Trophoblast cell (in vitro differentiated cells and primary cell): ENCODE measurements around the gene EFHC2.
A peak's percentile ranks its signal among the peaks of the same experiment; 100 is the strongest.

ENCODE experiments used
- DNase-seq, 2 donors: peaks; one replicate each; pipeline ENCODE4 v3.0.0-alpha.2; 2016
- H2AFZ ChIP-seq: 2 replicates; pipeline ENCODE4 v1.6.1; 2013; ENCODE audit warnings: low read length, moderate library complexity, mild to moderate bottlenecking; ENCODE audit not compliant: insufficient read depth, poor library complexity
- H2AK5ac ChIP-seq: 2 replicates; pipeline ENCODE4 v1.6.1; 2013; ENCODE audit warnings: mild to moderate bottlenecking, low read length
- H2BK120ac ChIP-seq: 2 replicates; pipeline ENCODE4 v1.6.1; 2013; ENCODE audit warnings: low read length, mild to moderate bottlenecking, moderate library complexity; ENCODE audit not compliant: insufficient read depth, poor library complexity
- H2BK12ac ChIP-seq: 2 replicates; pipeline ENCODE4 v1.6.1; 2013; ENCODE audit warnings: mild to moderate bottlenecking, low read length, moderate library complexity
- H2BK5ac ChIP-seq: 2 replicates; pipeline ENCODE4 v1.6.1; 2013; ENCODE audit warnings: low read length, low read depth, moderate library complexity, mild to moderate bottlenecking; ENCODE audit not compliant: poor library complexity
- H3K14ac ChIP-seq: 2 replicates; pipeline ENCODE4 v1.6.1; 2013; ENCODE audit warnings: mild to moderate bottlenecking, low read length
- H3K18ac ChIP-seq: 2 replicates; pipeline ENCODE4 v1.6.1; 2013; ENCODE audit warnings: mild to moderate bottlenecking, low read length
- H3K23ac ChIP-seq: 2 replicates; pipeline ENCODE4 v1.6.1; 2013; ENCODE audit warnings: low read length
- H3K27ac ChIP-seq: 2 replicates; pipeline ENCODE4 v1.5.1; 2013; ENCODE audit warnings: low read depth, mild to moderate bottlenecking, inconsistent platforms, low read length, moderate library complexity
- H3K27me3 ChIP-seq: 2 replicates; pipeline ENCODE4 v1.6.1; 2013; ENCODE audit warnings: inconsistent platforms, mild to moderate bottlenecking, low read length, moderate library complexity; ENCODE audit not compliant: insufficient read depth
- H3K36me3 ChIP-seq, 2 experiments: 1 replicate in 1 of 2; 2 replicates in 1 of 2; pipeline ENCODE4 v1.6.1; 2013; ENCODE audit warnings: low read length in 2 of 2, mild to moderate bottlenecking in 2 of 2, moderate library complexity in 1 of 2; ENCODE audit not compliant: insufficient read depth in 2 of 2, control insufficient read depth in 1 of 2
- H3K4ac ChIP-seq: 2 replicates; pipeline ENCODE4 v1.6.1; 2013; ENCODE audit warnings: low read depth, mild to moderate bottlenecking, low read length, moderate library complexity
- H3K4me1 ChIP-seq, 2 experiments: 1 replicate in 1 of 2; 2 replicates in 1 of 2; pipeline ENCODE4 v1.6.1; 2013; ENCODE audit warnings: low read length in 2 of 2, mild to moderate bottlenecking in 2 of 2, moderate library complexity in 1 of 2; ENCODE audit not compliant: insufficient read depth in 2 of 2, control insufficient read depth in 1 of 2
- H3K4me2 ChIP-seq: 2 replicates; pipeline ENCODE4 v1.6.1; 2013; ENCODE audit warnings: inconsistent platforms, mild to moderate bottlenecking, low read length, moderate library complexity
- H3K4me3 ChIP-seq: 2 replicates; pipeline ENCODE4 v1.5.1; 2013; ENCODE audit warnings: mild to moderate bottlenecking, low read depth, low read length, inconsistent platforms
- H3K79me1 ChIP-seq: one replicate; pipeline ENCODE4 v1.6.1; 2013; ENCODE audit warnings: low read length
- H3K79me2 ChIP-seq: 2 replicates; pipeline ENCODE4 v1.6.1; 2013; ENCODE audit warnings: low read length, mild to moderate bottlenecking; ENCODE audit not compliant: control insufficient read depth, insufficient read depth, poor library complexity
- H3K9ac ChIP-seq: 2 replicates; pipeline ENCODE4 v1.6.1; 2013; ENCODE audit warnings: mild to moderate bottlenecking, low read length
- H3K9me3 ChIP-seq: 2 replicates; pipeline ENCODE4 v1.6.1; 2013; ENCODE audit warnings: low read depth, mild to moderate bottlenecking, control low read depth, inconsistent platforms, low read length; ENCODE audit not compliant: insufficient read depth
- H4K12ac ChIP-seq: 2 replicates; pipeline ENCODE4 v1.6.1; 2013; ENCODE audit warnings: low read depth, mild to moderate bottlenecking, low read length, moderate library complexity
- H4K8ac ChIP-seq: 2 replicates; pipeline ENCODE4 v1.6.1; 2013; ENCODE audit warnings: low read depth, mild to moderate bottlenecking, low read length, moderate library complexity
- H4K91ac ChIP-seq: one replicate; pipeline ENCODE4 v1.6.1; 2013; ENCODE audit warnings: low read depth, mild to moderate bottlenecking, low read length, moderate library complexity
- WGBS: extraction: QIAGEN DNeasy Blood & Tissue Kit; methylation state at CpG from one replicate; pipeline ENCODE4 v1.1.7; 2013; ENCODE audit warnings: missing lambda C conversion rate; ENCODE audit not compliant: insufficient read length, insufficient coverage; ENCODE audit errors: extremely low coverage; 5-methylcytosine and 5-hydroxymethylcytosine counted together

The EFHC2 gene

GRCh38 chrX:44240036-44240435 is 103.4 kb downstream of the EFHC2 start:
- Histone ChIP-seq H3K4me1 (no peaks in the 10 kb centered on the region), H3K4me2 (no peak overlapping the region), H3K79me1 (no peaks in the 10 kb centered on the region), H2AFZ (no peak overlapping the region), H3K9me3 (no peaks in the 10 kb centered on the region), H3K27ac (no peak overlapping the region), H4K8ac (no peak overlapping the region), H3K9ac (no peak overlapping the region), H3K18ac (no peak overlapping the region), H4K12ac (no peak overlapping the region), H2BK12ac (no peak overlapping the region), H3K14ac (no peak overlapping the region), H3K79me2 (no peaks in the 10 kb centered on the region), H3K4me3 (no peak overlapping the region), H2AK5ac (no peak overlapping the region), H3K4ac (no peak overlapping the region), H3K36me3 (no peaks in the 10 kb centered on the region), H2BK120ac (no peak overlapping the region), H4K91ac (no peak overlapping the region), H2BK5ac (no peak overlapping the region), H3K27me3 (no peaks in the 10 kb centered on the region), H3K23ac (no peak overlapping the region)
- no peak for DNase-seq
- WGBS = no CpG with 5 or more reads among the region's 1 CpG

GRCh38 chrX:44239036-44239435 is 104.4 kb downstream of the EFHC2 start:
- Histone ChIP-seq H3K4me1 (no peaks in the 10 kb centered on the region), H4K12ac (no peak overlapping the region), H3K9me3 (no peaks in the 10 kb centered on the region), H3K27me3 (no peaks in the 10 kb centered on the region), H3K4me2 (no peak overlapping the region), H3K23ac (no peak overlapping the region), H2BK120ac (no peak overlapping the region), H2BK5ac (no peak overlapping the region), H2AFZ (no peak overlapping the region), H4K8ac (no peak overlapping the region), H3K27ac (no peak overlapping the region), H3K4ac (no peak overlapping the region), H3K18ac (no peak overlapping the region), H3K9ac (no peak overlapping the region), H3K79me1 (no peaks in the 10 kb centered on the region), H2AK5ac (no peak overlapping the region), H3K4me3 (no peak overlapping the region), H3K79me2 (no peaks in the 10 kb centered on the region), H3K14ac (no peak overlapping the region), H3K36me3 (no peaks in the 10 kb centered on the region), H4K91ac (no peak overlapping the region), H2BK12ac (no peak overlapping the region)
- DNase-seq = no peak

GRCh38 chrX:44235534-44235933 is 107.9 kb downstream of the EFHC2 start:
- Histone ChIP-seq H2BK12ac (no peak overlapping the region), H3K9me3 (no peaks in the 10 kb centered on the region), H3K27ac (no peak overlapping the region), H3K79me2 (no peaks in the 10 kb centered on the region), H3K14ac (no peak overlapping the region), H2AFZ (no peak overlapping the region), H3K79me1 (no peaks in the 10 kb centered on the region), H2BK5ac (no peak overlapping the region), H3K27me3 (no peaks in the 10 kb centered on the region), H3K4me2 (no peak overlapping the region), H3K36me3 (no peaks in the 10 kb centered on the region), H4K91ac (no peak overlapping the region), H3K4ac (no peak overlapping the region), H3K18ac (no peak overlapping the region), H3K4me3 (no peak overlapping the region), H2BK120ac (no peak overlapping the region), H3K9ac (no peak overlapping the region), H3K4me1 (no peaks in the 10 kb centered on the region), H2AK5ac (no peak overlapping the region), H3K23ac (no peak overlapping the region), H4K8ac (no peak overlapping the region), H4K12ac (peak overlapping the region; percentile 30)
- no peak for DNase-seq
- WGBS = no CpG with 5 or more reads among the region's 2 CpGs

GRCh38 chrX:44234541-44234940 is 108.9 kb downstream of the EFHC2 start:
- H2AK5ac ChIP-seq = no peak overlapping the region
- no peak overlapping the region for H2BK120ac ChIP-seq
- H3K9me3 ChIP-seq = no peaks in the 10 kb centered on the region
- H3K79me2 ChIP-seq = no peaks in the 10 kb centered on the region
- H3K18ac ChIP-seq = no peak overlapping the region
- no peaks in the 10 kb centered on the region for H3K79me1 ChIP-seq
- no peaks in the 10 kb centered on the region for H3K4me1 ChIP-seq
- H3K23ac ChIP-seq = no peak overlapping the region
- no peaks in the 10 kb centered on the region for H3K27me3 ChIP-seq
- no peak overlapping the region for H2BK12ac ChIP-seq
- H3K4me2 ChIP-seq = no peak overlapping the region
- DNase-seq = peak; percentile 74 to 89
- WGBS = no CpG with 5 or more reads among the region's 2 CpGs
- no peak overlapping the region for H3K14ac ChIP-seq
- H2BK5ac ChIP-seq = no peak overlapping the region
- H4K12ac ChIP-seq = no peak overlapping the region
- H3K4ac ChIP-seq = no peak overlapping the region
- no peak overlapping the region for H3K27ac ChIP-seq
- H4K8ac ChIP-seq = no peak overlapping the region
- H3K9ac ChIP-seq = no peak overlapping the region
- no peak overlapping the region for H4K91ac ChIP-seq
- no peak overlapping the region for H2AFZ ChIP-seq
- no peak overlapping the region for H3K4me3 ChIP-seq
- no peaks in the 10 kb centered on the region for H3K36me3 ChIP-seq

DNA sequence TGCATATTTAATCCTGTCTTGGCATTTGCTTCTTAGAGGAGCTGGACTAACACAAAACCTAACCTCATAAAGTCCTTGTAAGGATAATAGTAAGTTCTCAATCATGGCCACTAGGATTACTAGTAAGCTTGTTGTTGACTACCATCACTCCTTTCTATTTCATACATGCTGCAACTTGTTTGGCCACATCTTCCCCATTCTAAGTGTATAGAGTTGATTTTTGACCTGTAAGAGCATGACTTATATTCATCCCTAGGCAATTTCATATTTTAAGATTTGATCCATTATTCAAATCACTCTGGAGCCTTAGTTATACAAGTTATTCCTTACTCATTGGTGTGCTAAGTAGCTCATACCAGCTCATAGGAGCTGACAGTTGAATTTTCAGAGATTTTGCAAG is 109.4 kb downstream of the EFHC2 start:
- Histone ChIP-seq H3K9me3 (no peaks in the 10 kb centered on the region), H3K14ac (no peak overlapping the region), H2BK120ac (no peak overlapping the region), H3K4me2 (no peak overlapping the region), H2BK12ac (no peak overlapping the region), H3K4ac (no peak overlapping the region), H4K8ac (no peak overlapping the region), H3K4me3 (no peak overlapping the region), H2AFZ (no peak overlapping the region), H2AK5ac (no peak overlapping the region), H3K79me1 (no peaks in the 10 kb centered on the region), H3K4me1 (no peaks in the 10 kb centered on the region), H3K27me3 (no peaks in the 10 kb centered on the region), H3K23ac (no peak overlapping the region), H3K18ac (no peak overlapping the region), H2BK5ac (no peak overlapping the region), H4K91ac (no peak overlapping the region), H3K79me2 (no peaks in the 10 kb centered on the region), H3K27ac (no peak overlapping the region), H3K36me3 (no peaks in the 10 kb centered on the region), H3K9ac (no peak overlapping the region), H4K12ac (no peak overlapping the region)
- DNase-seq = peak in 1 of 2 donors; percentile 12
